Testis (tissue), 3 donors: Measurements from ENCODE around the gene CPA3. TPM values are rescaled to one million over a fixed set of nuclear protein-coding genes. Genes with fewer than 3 reads are reported as not detected.

Source experiments
- DNase-seq: peaks from one replicate; pipeline ENCODE4 v3.0.0-alpha.2; 2019
- H3K27ac ChIP-seq, 2 donors: fragments of 200-600 bp; sonication (generic); one replicate each; pipeline ENCODE4 v1.5.1; 2019
- H3K27me3 ChIP-seq: fragments of 200-600 bp; sonication (generic); one replicate; pipeline ENCODE4 v1.5.1; 2019
- H3K36me3 ChIP-seq: fragments of 200-600 bp; sonication (generic); one replicate; pipeline ENCODE4 v1.5.1; 2017; ENCODE audit warnings: low read depth; ENCODE audit errors: missing control alignments
- H3K4me1 ChIP-seq: fragments of 200-600 bp; sonication (generic); one replicate; pipeline ENCODE4 v1.5.1; 2019
- H3K4me3 ChIP-seq, 2 donors: fragments of 200-600 bp; sonication (generic); one replicate each; pipeline ENCODE4 v1.5.1; 2017 to 2019
- H3K9me3 ChIP-seq: fragments of 200-600 bp; sonication (generic); one replicate; pipeline ENCODE4 v1.5.1; 2017
- POLR2A ChIP-seq: fragments of 450-650 bp; IDR thresholded peaks from one replicate; pipeline ENCODE4 v1.6.1; 2017; ENCODE audit warnings: antibody characterized with exemption, mild to moderate bottlenecking, moderate library complexity
- WGBS, 2 donors: methylation state at CpG; one replicate each; pipeline ENCODE4 v1.1.5; 2018; 5-methylcytosine and 5-hydroxymethylcytosine counted together
- intact Hi-C: fragments of 100-400 bp; cut with DNase I; formaldehyde crosslinking; loops from one replicate; pipeline ENCODE4 v1.15.1; 2023; ENCODE audit warnings: low total_unique reads
- polyA plus RNA-seq: library from polyadenylated mRNA; stranded (reverse); fragments of 350-450 nt; fragmentation: Illumina TruSeq; extraction: RNeasy Lipid Tissue Mini Kit (QIAGEN cat#74804); gene quantifications from one replicate; pipeline ENCODE4 v1.2.3, GENCODE V29; 2014; ENCODE audit warnings: low read depth, low replicate concordance; ENCODE audit not compliant: insufficient read depth
- total RNA-seq, 2 donors: library from RNA; depleted of rRNA; stranded (reverse); fragments of >200 nt; gene quantifications; one replicate each; pipeline ENCODE4 v1.2.3, GENCODE V29; 2016
- TF ChIP-seq, protein P1 (sequence below), 3 experiments: fragments of 450-650 bp in 2 of 3; fragments of 200-600 bp in 1 of 3; sonication (generic) in 1 of 3; IDR thresholded peaks; one replicate each; pipeline ENCODE4 v1.5.1; 2016 to 2019; ENCODE audit warnings: antibody characterized with exemption in 3 of 3, mild to moderate bottlenecking in 2 of 3, moderate library complexity in 1 of 3

CPA3 gene
- total and polyA plus RNA-seq, 3 donors from 2014 or later: 0.71 to 6.4 (median 4.6) TPM

DNA sequence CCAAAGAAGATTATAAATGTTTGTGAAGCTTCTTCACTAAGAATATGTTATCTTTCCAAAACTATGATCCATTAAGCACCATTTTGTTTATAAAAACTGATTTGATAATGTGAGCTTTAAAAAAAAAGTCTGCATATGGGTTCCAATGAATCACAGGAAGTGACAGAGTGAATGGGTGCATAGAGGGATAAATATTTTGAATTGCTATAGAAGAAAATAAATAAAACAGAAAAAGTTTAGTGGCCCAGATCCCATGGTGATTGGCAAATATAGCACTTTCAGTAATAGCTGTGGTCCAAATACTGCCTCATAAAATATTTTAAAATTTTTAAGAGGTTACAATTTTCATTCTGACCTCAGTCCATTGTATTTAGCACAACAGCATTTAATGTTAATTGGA lies 19.2 kb downstream of the CPA3 start:
- no peak for DNase-seq
- TF ChIP-seq POLR2A: no peak
- TF ChIP-seq, protein P1, sequence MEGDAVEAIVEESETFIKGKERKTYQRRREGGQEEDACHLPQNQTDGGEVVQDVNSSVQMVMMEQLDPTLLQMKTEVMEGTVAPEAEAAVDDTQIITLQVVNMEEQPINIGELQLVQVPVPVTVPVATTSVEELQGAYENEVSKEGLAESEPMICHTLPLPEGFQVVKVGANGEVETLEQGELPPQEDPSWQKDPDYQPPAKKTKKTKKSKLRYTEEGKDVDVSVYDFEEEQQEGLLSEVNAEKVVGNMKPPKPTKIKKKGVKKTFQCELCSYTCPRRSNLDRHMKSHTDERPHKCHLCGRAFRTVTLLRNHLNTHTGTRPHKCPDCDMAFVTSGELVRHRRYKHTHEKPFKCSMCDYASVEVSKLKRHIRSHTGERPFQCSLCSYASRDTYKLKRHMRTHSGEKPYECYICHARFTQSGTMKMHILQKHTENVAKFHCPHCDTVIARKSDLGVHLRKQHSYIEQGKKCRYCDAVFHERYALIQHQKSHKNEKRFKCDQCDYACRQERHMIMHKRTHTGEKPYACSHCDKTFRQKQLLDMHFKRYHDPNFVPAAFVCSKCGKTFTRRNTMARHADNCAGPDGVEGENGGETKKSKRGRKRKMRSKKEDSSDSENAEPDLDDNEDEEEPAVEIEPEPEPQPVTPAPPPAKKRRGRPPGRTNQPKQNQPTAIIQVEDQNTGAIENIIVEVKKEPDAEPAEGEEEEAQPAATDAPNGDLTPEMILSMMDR (IDR thresholded peaks at IDR 0.05): no peak
- H3K36me3 ChIP-seq: no peaks in the 10 kb centered on the region
- H3K9me3 ChIP-seq: no peaks in the 10 kb centered on the region
- intact Hi-C loops: no loop called here
- no peaks in the 10 kb centered on the region for H3K27me3 ChIP-seq
- no peak overlapping the region for H3K27ac ChIP-seq
- H3K4me3 ChIP-seq: no peak overlapping the region
- H3K4me1 ChIP-seq: peaks cover 5% of the 10 kb centered on the region

DNA sequence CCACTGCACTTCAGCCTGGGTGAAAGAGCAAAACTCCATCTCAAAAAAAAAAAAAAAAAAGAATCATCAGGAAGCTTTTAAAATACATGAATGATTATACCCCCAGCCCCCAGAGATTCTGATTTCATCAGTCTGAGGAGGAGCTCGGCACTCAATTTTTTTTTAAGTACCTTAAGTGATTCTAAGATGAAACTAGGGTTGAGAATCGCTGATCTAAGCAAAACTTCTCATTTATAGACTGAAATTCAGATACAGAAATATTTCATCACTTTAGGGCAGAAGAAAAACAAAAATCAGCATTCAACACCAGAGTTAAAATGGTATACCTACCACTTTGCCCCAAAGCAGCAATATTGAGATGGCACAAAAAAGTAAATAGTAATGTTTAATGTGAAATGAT lies 24.7 kb downstream of the CPA3 start:
- no peaks in the 10 kb centered on the region for H3K27me3 ChIP-seq
- H3K4me1 ChIP-seq: no peaks in the 10 kb centered on the region
- no peak for TF ChIP-seq POLR2A
- TF ChIP-seq, protein P1 (IDR thresholded peaks at IDR 0.05): no peak
- H3K27ac ChIP-seq: no peak overlapping the region
- H3K9me3 ChIP-seq: no peaks in the 10 kb centered on the region
- H3K4me3 ChIP-seq: no peak overlapping the region
- no peak for DNase-seq
- no peaks in the 10 kb centered on the region for H3K36me3 ChIP-seq
- intact Hi-C loops: no loop called here
- WGBS, 2 donors: 91 to 96% methylated on average over 2 of the region's 2 CpGs

DNA sequence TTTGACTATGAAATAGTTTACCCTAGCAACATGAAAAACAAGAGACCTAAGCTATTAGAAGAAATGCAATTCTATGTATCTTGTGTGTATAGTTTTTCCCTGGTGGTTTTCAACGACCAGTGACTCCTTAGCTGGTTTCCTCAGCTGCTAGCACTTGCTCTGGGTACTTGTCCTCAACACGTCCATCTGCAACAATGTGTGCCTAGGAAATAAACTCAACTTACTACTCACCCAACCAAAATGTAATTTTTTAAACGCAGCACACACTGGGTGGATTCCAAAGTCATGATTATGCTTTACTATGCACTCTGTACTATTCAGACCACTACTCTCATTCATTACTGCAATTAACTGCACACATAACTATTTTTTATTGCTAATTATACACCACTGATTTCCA lies 31.0 kb downstream of the CPA3 start:
- no peaks in the 10 kb centered on the region for H3K27me3 ChIP-seq
- WGBS, 2 donors: 72 to 86% methylated on average over 3 of the region's 3 CpGs
- H3K36me3 ChIP-seq: no peaks in the 10 kb centered on the region
- intact Hi-C loops: no loop called here
- no peak overlapping the region for H3K27ac ChIP-seq
- no peak for DNase-seq
- H3K9me3 ChIP-seq: no peaks in the 10 kb centered on the region
- no peaks in the 10 kb centered on the region for H3K4me1 ChIP-seq
- H3K4me3 ChIP-seq: no peak overlapping the region
- TF ChIP-seq, protein P1 (IDR thresholded peaks at IDR 0.05): no peak
- TF ChIP-seq POLR2A: no peak

DNA sequence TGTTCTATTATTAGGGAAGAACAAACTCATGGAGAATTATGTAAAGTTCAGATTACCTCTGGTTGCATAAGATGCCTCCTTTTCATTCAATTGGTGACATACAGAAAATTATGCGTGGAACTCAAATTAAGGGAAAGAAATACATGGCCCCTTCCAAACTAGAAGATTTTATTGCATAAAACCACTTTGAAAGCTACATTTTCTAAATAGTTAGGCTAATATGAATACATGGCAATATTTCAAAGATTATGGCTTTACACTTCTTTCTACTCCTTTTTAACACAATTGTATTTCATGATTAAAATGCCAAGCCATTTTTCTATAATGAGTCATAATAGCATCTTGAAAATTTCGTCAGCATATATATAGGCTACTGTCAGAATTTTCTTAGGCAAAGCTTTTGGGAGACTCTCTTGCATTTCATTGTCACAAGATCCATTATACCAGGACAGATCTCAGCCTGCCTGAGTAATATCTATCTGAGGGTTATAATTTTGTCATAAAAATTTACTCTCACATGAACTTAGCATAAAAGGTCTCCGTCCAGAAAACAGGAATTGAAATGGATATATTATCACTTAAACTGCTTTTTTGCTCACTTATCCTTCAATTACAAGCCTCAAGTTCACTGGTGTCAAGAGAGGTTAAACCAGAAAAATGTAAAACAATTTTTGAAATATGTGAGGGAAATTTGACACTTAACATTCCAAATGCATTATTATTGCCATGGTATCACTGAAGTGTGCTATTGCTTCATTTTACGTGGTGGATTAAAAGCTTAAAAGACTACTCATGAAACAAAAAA lies 37.1 kb downstream of the CPA3 start:
- intact Hi-C loops: no loop called here
- 86 to 90% methylated on average over 4 of the region's 4 CpGs for WGBS, 2 donors
- TF ChIP-seq, protein P1 (IDR thresholded peaks at IDR 0.05): no peak
- TF ChIP-seq POLR2A: no peak

DNA sequence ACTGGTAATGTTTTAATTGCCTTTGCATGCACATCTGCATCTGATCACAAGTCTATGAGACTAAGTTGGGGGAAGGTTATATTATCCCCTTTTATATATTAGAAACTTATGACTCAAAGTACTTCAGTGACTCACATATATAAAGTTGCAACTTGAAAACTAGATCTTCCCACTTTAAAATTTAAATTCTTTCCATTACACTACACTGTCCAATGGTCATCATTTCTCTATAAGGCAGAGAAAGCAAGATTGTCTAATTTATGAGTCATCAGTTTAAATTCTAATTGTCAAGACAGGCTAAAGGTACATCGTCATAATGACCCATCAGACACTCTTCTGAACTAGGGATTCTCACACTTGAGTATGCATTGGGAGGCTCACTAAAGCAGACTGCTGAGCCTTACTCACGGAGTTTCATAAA lies 37.9 kb downstream of the CPA3 start:
- Histone ChIP-seq H3K27me3 (no peaks in the 10 kb centered on the region), H3K27ac (no peak overlapping the region), H3K4me3 (no peak overlapping the region), H3K4me1 (no peaks in the 10 kb centered on the region), H3K9me3 (no peaks in the 10 kb centered on the region), H3K36me3 (no peaks in the 10 kb centered on the region)
- 90 to 97% methylated on average over 2 of the region's 2 CpGs for WGBS, 2 donors
- TF ChIP-seq POLR2A: no peak
- TF ChIP-seq, protein P1 (IDR thresholded peaks at IDR 0.05): no peak
- intact Hi-C loops: no loop called here
- DNase-seq: no peak

More for the DNA sequence above, 37.1 kb downstream of the CPA3 start:
- H3K27ac ChIP-seq: no peak overlapping the region
- no peaks in the 10 kb centered on the region for H3K9me3 ChIP-seq
- H3K4me1 ChIP-seq: no peaks in the 10 kb centered on the region
- DNase-seq: no peak
- H3K27me3 ChIP-seq: no peaks in the 10 kb centered on the region
- no peaks in the 10 kb centered on the region for H3K36me3 ChIP-seq
- no peak overlapping the region for H3K4me3 ChIP-seq
